Fibroblast of pulmonary artery (primary cell): Measurements from ENCODE around the gene KMT2C.
A peak's percentile ranks its signal among the peaks of the same experiment; 100 is the strongest.

Experiments used
- DNase-seq: peaks from one replicate; pipeline ENCODE4 v3.0.0-alpha.2; 2010; ENCODE audit warnings: low read depth
- H3K4me3 ChIP-seq: replicated peaks from 2 replicates; pipeline ENCODE4 v1.5.1; 2011; ENCODE audit warnings: low read depth, mild to moderate bottlenecking, control low read depth, low read length, moderate library complexity
- TF ChIP-seq, protein P1 (sequence below): IDR thresholded peaks from 2 replicates; pipeline ENCODE4 v1.5.1; 2011; ENCODE audit warnings: mild to moderate bottlenecking, control low read depth, low read length, inconsistent platforms; ENCODE audit errors: missing control alignments

Gene KMT2C

DNA sequence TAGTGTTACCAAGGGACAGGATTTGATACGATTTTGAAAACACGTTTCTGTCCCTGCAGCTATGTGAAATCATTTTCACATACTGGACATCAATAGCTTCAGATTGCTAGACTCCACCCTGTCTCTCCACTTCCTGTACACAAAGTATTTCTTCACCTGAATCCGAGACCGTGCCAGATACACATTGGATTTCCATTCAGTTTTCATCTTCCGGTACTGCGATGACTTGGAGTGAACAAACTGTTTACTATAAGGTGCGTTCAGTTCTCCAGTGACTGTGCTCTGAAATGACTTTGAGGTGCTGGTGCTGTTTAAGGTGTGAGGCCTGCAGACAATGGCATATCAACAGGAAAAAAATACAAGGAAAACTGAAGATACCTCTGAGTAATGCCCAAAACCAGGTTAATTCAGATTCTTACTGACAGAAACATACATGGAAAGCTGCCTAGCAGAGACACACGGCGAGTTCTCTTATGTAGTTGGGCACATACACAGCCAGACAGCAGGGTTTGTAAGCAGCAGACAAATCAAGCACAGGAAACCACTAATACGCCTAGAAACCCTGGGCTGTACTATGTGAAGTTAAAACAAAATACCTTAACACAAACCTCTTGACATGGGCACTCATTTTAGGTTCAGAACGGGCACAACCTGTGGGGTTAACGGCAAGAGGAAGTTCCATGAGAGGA, 291.1 kb downstream of the KMT2C start:
- DNase-seq, result no peak
- TF ChIP-seq, protein P1, sequence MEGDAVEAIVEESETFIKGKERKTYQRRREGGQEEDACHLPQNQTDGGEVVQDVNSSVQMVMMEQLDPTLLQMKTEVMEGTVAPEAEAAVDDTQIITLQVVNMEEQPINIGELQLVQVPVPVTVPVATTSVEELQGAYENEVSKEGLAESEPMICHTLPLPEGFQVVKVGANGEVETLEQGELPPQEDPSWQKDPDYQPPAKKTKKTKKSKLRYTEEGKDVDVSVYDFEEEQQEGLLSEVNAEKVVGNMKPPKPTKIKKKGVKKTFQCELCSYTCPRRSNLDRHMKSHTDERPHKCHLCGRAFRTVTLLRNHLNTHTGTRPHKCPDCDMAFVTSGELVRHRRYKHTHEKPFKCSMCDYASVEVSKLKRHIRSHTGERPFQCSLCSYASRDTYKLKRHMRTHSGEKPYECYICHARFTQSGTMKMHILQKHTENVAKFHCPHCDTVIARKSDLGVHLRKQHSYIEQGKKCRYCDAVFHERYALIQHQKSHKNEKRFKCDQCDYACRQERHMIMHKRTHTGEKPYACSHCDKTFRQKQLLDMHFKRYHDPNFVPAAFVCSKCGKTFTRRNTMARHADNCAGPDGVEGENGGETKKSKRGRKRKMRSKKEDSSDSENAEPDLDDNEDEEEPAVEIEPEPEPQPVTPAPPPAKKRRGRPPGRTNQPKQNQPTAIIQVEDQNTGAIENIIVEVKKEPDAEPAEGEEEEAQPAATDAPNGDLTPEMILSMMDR, result no peak
- H3K4me3 ChIP-seq, result no peak overlapping the region

DNA sequence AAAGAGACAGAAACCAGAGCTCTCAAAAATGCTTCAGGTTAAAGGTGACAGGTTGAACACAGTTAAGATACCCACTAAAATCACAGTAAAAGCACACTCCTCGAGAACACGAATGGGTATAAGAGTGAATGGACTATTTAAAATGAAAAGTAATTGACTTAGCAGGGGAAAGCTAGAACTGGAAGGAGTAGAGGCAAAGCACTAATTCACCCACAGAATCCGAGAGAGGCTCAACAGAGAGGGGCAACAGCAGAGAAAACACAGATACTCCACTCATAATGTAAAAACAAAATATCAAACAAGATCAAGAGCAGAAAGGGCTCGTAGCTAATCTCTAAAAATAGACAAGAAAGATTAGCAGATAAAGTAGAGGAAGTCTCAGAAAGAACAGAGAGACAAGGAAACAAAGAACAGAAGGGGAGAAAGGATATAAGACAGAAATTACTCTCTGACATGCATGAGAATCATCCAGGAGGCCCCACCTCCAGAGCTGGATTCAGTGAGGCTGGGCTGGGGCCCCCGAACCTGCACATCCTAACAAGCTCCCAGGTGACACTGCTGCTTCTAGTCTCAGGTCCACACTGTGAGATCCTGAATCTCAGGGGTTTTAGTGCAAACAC, 292.7 kb downstream of the KMT2C start:
- TF ChIP-seq, protein P1, result no peak
- H3K4me3 ChIP-seq, result no peak overlapping the region
- DNase-seq, result no peak

DNA sequence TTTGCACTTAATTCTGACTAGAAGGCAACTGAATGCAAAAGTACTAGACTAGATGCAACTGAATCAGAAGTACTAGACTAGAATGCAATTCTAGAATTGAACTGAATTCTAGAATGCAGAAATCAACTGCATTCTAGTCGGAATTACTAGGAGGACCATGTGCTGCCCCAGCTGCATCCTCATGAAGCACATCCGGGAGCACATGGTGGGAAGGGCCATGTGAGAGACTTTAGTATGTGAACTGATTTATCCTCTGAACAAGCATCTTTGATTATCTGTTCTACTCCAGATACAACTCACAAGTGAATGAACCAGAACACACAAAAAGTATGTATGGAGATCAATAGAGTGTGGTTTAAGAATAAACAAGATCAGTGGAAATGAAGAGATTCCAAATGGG, 295.2 kb downstream of the KMT2C start:
- TF ChIP-seq, protein P1, result no peak
- no peak overlapping the region for H3K4me3 ChIP-seq
- DNase-seq, result no peak

DNA sequence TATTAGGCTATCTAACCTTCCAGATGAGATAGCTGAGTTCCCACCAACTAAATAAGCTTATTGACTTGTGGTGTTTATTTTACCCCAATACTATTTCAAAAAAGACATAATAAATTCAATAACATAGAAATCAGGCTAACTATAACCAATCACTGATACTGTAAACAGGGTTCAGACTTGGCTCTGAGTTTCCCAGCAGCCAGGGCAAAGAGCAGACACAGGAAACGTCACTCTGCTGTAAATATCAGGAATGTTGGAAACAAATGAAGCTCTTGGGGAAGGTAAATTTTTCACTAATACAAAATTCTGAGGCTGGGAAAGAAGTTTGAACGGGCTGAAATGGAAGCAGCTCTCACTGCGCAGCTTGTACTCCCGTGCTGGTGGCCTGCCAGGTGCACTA, 295.7 kb downstream of the KMT2C start:
- H3K4me3 ChIP-seq, result no peak overlapping the region
- TF ChIP-seq, protein P1, result no peak
- DNase-seq, result no peak

DNA sequence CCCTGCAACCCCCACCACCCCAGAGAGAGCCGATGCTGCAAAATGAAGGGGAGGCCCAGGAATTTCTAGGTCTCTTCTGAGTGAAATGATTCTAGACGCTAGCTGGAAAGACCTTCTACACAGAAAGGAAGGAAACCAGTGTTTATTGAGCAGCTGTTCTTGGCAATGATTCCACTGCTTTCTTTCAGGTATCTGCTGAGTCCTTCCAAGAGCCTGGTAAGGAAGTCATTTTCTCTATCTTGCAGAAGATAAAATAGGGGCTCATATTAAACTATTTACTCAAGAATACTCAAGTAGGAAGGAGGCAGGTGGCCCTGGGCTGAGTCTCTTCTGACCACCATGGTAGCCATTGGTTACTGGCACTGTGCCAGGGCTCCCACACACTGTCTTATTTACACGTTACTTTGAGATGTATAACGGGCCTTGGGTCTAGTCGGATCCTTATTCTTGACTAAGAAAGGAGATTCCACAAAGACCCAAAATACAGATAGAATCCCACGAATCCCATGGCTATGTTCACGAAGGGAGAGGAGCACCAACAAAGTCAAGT, 298.3 kb downstream of the KMT2C start:
- peak; percentile 43 for DNase-seq
- no peak overlapping the region for H3K4me3 ChIP-seq
- TF ChIP-seq, protein P1, result no peak

DNA sequence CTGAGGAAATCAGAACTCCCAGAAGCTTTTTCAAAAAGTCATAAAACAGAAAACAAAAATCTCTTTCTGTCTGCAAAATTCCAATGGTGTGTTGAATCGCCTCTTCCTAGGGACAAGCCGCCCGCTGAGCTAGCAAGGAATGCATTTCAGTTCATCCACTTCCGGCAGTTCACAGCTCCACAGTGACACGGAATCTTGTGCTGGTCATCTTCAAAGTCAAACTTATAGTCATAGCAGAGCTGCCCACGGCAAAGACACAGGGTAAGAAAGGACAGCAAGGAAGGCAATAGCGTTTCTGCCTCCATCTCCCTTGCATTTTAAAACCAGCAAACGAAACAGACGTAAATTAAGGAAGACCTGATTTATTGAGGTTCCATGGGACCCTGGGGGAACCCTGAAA, 299.1 kb downstream of the KMT2C start:
- DNase-seq, result peak; percentile 43
- TF ChIP-seq, protein P1, result no peak
- no peak overlapping the region for H3K4me3 ChIP-seq
